GM12801 (cell line): ENCODE data around the gene TMEM175.

Experiments
- CTCF ChIP-seq: IDR thresholded peaks from one replicate; pipeline ENCODE4 v1.5.1; 2011; ENCODE audit warnings: control low read depth; ENCODE audit not compliant: insufficient read length; ENCODE audit errors: extremely low read depth

Gene TMEM175

GRCh38 chr4:970854-971520, 38.7 kb downstream of the TMEM175 start:
- no peak for TF ChIP-seq CTCF

GRCh38 chr4:971666-972500, 39.6 kb downstream of the TMEM175 start:
- no peak for TF ChIP-seq CTCF

GRCh38 chr4:972651-973424, 40.6 kb downstream of the TMEM175 start:
- TF ChIP-seq CTCF = no peak

- TF ChIP-seq CTCF = no peak
These were observed 41.5 kb downstream of the TMEM175 start, which contains the start of gene DGKQ for GRCh38 chr4:973431-974397. Gene DGKQ (minus strand): TSS chr4:973569. CDS start chr4:973482, 87 bp downstream.

- no peak for TF ChIP-seq CTCF
These were observed 42.4 kb downstream of the TMEM175 start for GRCh38 chr4:974668-975067.

GRCh38 chr4:978957-979701, 46.9 kb downstream of the TMEM175 start:
- no peak for TF ChIP-seq CTCF
